ENCODE measurements around the gene TFAP2C. TPM values are rescaled to one million over a fixed set of nuclear protein-coding genes. Genes with fewer than 3 reads are reported as not detected.

The TFAP2C gene
- total RNA-seq, 1 donor: under 0.01 TPM

DNA sequence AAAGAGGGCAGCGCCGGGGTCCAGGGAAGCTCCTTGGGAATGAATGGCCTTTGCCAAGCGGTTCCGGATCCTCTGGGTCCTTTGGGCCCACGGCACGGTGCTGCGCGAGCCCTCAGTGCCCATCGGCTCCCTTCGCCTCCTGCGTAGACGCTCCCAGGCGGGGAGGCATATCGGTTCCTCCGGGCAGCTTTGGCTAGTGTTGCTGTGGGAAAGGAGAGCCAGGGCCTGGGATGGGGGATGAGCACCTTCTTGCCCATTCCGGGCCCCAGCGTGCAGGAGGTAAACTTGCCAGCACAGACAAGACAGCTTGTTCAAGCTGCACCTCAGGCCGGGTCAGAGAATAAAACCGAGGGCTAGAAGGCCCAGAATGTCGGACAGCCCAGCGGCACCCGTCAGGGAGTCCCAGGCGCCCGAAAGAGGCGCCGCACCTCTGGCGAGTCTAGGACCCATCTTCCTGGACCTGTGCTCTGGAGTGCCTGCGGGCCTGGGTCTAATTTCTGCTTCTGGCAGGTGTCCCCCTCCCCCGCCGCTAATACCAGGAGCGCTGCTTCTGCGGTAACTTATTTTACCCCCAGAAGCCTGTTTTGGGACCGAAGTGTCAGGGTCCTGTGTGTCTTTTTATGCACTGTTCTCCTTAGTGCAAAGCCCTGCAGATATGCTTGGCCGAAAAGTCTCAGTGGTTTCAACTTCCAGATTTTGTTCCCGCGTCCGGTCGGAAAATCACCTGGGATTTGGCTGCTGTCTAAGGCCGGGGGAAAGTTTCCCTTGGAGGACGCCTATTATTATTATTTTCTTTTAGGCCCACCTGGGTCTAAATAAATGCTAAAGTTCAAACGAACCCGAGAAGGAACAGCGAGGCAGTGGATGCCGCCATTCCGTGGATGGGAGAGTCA is 1.7 kb upstream of the TFAP2C start:
- no peak overlapping the region for H3K4me3 ChIP-seq (ENCODE audit: insufficient read depth, low read length)
- no peaks in the 10 kb centered on the region for H3K9me3 ChIP-seq (ENCODE audit: low read depth, low read length)
- peak; percentile 83 for DNase-seq (ENCODE audit: insufficient read length, low spot score, missing footprints)
- no peaks in the 10 kb centered on the region for H3K4me1 ChIP-seq (ENCODE audit: insufficient read depth, low read length)
- H3K4me2 ChIP-seq (ENCODE audit: insufficient read depth, low read length): no peak overlapping the region
- H4K20me1 ChIP-seq (ENCODE audit: insufficient read depth, low read length): no peaks in the 10 kb centered on the region
- H2AFZ ChIP-seq (ENCODE audit: low read length): no peak overlapping the region
- H3K27ac ChIP-seq (ENCODE audit: low read depth, low read length): no peak overlapping the region
- no peaks in the 10 kb centered on the region for H3K79me2 ChIP-seq (ENCODE audit: insufficient read depth, low read length)
- no peak for TF ChIP-seq CTCF (IDR thresholded peaks at IDR 0.05; ENCODE audit: extremely low read depth, low read depth, low read length)
- H3K36me3 ChIP-seq (ENCODE audit: insufficient read depth, low read length): no peaks in the 10 kb centered on the region
- H3K27me3 ChIP-seq (ENCODE audit: insufficient read depth, low read length): peaks cover 84% of the 10 kb centered on the region

GRCh38 chr20:56628015-56628872 is 862 bp upstream of the TFAP2C start:
- H3K4me3 ChIP-seq (ENCODE audit: insufficient read depth, low read length): no peak overlapping the region
- H3K4me2 ChIP-seq (ENCODE audit: insufficient read depth, low read length): no peak overlapping the region
- H3K27me3 ChIP-seq (ENCODE audit: insufficient read depth, low read length): peaks cover 92% of the 10 kb centered on the region
- H3K27ac ChIP-seq (ENCODE audit: low read depth, low read length): no peak overlapping the region
- TF ChIP-seq CTCF (IDR thresholded peaks at IDR 0.05; ENCODE audit: extremely low read depth, low read depth, low read length): no peak
- H3K9me3 ChIP-seq (ENCODE audit: low read depth, low read length): no peaks in the 10 kb centered on the region
- H3K79me2 ChIP-seq (ENCODE audit: insufficient read depth, low read length): no peaks in the 10 kb centered on the region
- peak; percentile 93 for DNase-seq (ENCODE audit: insufficient read length, low spot score, missing footprints)
- no peaks in the 10 kb centered on the region for H3K4me1 ChIP-seq (ENCODE audit: insufficient read depth, low read length)
- no peaks in the 10 kb centered on the region for H4K20me1 ChIP-seq (ENCODE audit: insufficient read depth, low read length)
- H2AFZ ChIP-seq (ENCODE audit: low read length): no peak overlapping the region
- H3K36me3 ChIP-seq (ENCODE audit: insufficient read depth, low read length): no peaks in the 10 kb centered on the region

DNA sequence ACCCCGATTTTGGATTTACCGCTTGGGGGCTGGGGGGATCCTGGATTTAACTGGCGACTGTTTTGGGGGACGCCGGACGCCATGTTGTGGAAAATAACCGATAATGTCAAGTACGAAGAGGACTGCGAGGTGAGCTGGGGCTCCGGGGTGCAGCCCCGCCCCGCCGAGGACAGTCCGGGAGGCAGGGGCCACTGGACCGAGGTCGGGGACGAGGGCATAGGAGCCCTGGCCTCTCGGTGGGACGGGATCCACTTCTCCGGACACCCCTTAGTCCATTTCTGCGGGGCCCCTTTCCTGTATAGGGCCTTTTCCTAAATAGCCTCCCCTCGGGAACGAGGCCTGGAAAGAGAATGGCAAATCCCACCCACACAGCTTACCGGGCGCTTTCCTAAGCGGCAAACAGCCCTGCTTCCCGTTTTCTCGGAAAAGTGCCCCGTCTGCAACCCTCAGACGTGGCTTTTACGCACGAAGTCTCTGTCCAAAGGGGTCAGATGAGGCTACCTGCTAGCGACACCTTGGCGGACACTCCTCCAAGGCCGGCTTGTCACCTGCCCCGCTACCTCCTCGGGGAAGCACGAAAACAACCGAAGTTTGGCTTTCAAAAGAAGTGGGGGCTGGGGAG is 469 bp downstream of the TFAP2C start:
- Histone ChIP-seq H4K20me1 (ENCODE audit: insufficient read depth, low read length) (no peaks in the 10 kb centered on the region), H3K36me3 (ENCODE audit: insufficient read depth, low read length) (no peaks in the 10 kb centered on the region), H3K27me3 (ENCODE audit: insufficient read depth, low read length) (peaks cover 96% of the 10 kb centered on the region), H3K4me3 (ENCODE audit: insufficient read depth, low read length) (no peak overlapping the region), H2AFZ (ENCODE audit: low read length) (no peak overlapping the region), H3K4me2 (ENCODE audit: insufficient read depth, low read length) (no peak overlapping the region), H3K27ac (ENCODE audit: low read depth, low read length) (no peak overlapping the region), H3K79me2 (ENCODE audit: insufficient read depth, low read length) (no peaks in the 10 kb centered on the region), H3K4me1 (ENCODE audit: insufficient read depth, low read length) (no peaks in the 10 kb centered on the region), H3K9me3 (ENCODE audit: low read depth, low read length) (no peaks in the 10 kb centered on the region)
- TF ChIP-seq CTCF (IDR thresholded peaks at IDR 0.05; ENCODE audit: extremely low read depth, low read depth, low read length): no peak
- DNase-seq (ENCODE audit: insufficient read length, low spot score, missing footprints): peak; percentile 88

Measured in osteoblast (primary cell).